Measurements from ENCODE around the gene TENT5C. TPM values are rescaled to one million over a fixed set of nuclear protein-coding genes. Genes with fewer than 3 reads are reported as not detected.

TENT5C gene
- polyA plus RNA-seq, 1 donor (not counting 4 experiments of a cell fraction or from before 2014, with no cell fraction given) = 0.13 TPM

GRCh38 chr1:117583247-117583646 lies 22.6 kb upstream of the TENT5C start:
- no peak overlapping the region for H3K27ac ChIP-seq (ENCODE audit: control insufficient read depth, insufficient read depth, low read length)
- no peaks in the 10 kb centered on the region for H3K9me3 ChIP-seq (ENCODE audit: control insufficient read depth, low read depth, low read length)
- no peaks in the 10 kb centered on the region for H3K9me1 ChIP-seq (ENCODE audit: control insufficient read depth, extremely low read depth, insufficient read depth, low read length)
- no peaks in the 10 kb centered on the region for H3K27me3 ChIP-seq (ENCODE audit: control insufficient read depth, extremely low read depth, insufficient read depth, low read length)
- H3K9ac ChIP-seq (ENCODE audit: control insufficient read depth, extremely low read depth, insufficient read depth, low read length) = no peak overlapping the region
- no peak overlapping the region for H2AFZ ChIP-seq (ENCODE audit: control insufficient read depth, low read length)
- H3K4me2 ChIP-seq (ENCODE audit: control insufficient read depth, extremely low read depth, insufficient read depth, low read depth, low read length) = no peak overlapping the region
- no peaks in the 10 kb centered on the region for H4K20me1 ChIP-seq (ENCODE audit: control insufficient read depth, extremely low read depth, insufficient read depth, low read length)
- DNase-seq (ENCODE audit: low read depth, low spot score) = no peak
- H3K4me3 ChIP-seq (ENCODE audit: control insufficient read depth in 2 of 3, extremely low read depth in 1 of 3, insufficient read depth in 2 of 3, low read depth in 1 of 3, low read length in 3 of 3) = no peak overlapping the region
- TF ChIP-seq EZH2 (IDR thresholded peaks at IDR 0.05; ENCODE audit: low read length) = no peak
- TF ChIP-seq, protein P1, sequence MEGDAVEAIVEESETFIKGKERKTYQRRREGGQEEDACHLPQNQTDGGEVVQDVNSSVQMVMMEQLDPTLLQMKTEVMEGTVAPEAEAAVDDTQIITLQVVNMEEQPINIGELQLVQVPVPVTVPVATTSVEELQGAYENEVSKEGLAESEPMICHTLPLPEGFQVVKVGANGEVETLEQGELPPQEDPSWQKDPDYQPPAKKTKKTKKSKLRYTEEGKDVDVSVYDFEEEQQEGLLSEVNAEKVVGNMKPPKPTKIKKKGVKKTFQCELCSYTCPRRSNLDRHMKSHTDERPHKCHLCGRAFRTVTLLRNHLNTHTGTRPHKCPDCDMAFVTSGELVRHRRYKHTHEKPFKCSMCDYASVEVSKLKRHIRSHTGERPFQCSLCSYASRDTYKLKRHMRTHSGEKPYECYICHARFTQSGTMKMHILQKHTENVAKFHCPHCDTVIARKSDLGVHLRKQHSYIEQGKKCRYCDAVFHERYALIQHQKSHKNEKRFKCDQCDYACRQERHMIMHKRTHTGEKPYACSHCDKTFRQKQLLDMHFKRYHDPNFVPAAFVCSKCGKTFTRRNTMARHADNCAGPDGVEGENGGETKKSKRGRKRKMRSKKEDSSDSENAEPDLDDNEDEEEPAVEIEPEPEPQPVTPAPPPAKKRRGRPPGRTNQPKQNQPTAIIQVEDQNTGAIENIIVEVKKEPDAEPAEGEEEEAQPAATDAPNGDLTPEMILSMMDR (optimal IDR thresholded peaks at IDR 0.05 in 1 of 3, IDR thresholded peaks at IDR 0.05 in 1 of 3, conservative IDR thresholded peaks at IDR 0.05 in 1 of 3; ENCODE audit: extremely low read depth in 1 of 3, insufficient read depth in 2 of 3, low read length in 3 of 3) = no peak
- no peaks in the 10 kb centered on the region for H3K4me1 ChIP-seq (ENCODE audit: control insufficient read depth, extremely low read depth, insufficient read depth, low read length)
- FAIRE-seq = no peak
- dilution Hi-C loops (cut with MboI; ENCODE audit: extremely low pct_ligation_motif_present, low sequenced_read_pairs) = no loop called here
- H3K79me2 ChIP-seq (ENCODE audit: control insufficient read depth, insufficient read depth, low read length) = no peaks in the 10 kb centered on the region
- H3K36me3 ChIP-seq (ENCODE audit: control insufficient read depth in 2 of 2, extremely low read depth in 1 of 2, insufficient read depth in 2 of 2, low read length in 2 of 2) = no peaks in the 10 kb centered on the region

DNA sequence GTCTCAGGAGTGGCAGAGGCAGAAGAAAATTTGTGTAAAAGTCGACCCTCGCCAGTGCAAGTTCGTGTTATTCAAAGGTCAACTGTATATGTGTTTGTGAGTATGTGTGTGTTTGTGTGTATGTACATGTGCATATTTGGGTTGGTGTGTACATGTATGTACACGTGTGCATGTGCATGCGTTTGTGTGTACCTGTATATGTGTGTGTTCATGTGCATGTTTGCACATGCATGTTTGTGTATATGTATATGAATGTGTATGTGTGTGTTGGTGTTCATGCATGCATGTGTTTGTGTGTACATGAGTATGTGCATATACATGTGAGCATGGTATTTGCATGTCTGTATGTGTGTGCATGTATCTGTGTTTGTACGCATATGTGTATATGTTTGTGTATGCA lies 21.7 kb upstream of the TENT5C start:
- TF ChIP-seq, protein P1 (optimal IDR thresholded peaks at IDR 0.05 in 1 of 3, IDR thresholded peaks at IDR 0.05 in 1 of 3, conservative IDR thresholded peaks at IDR 0.05 in 1 of 3; ENCODE audit: extremely low read depth in 1 of 3, insufficient read depth in 2 of 3, low read length in 3 of 3) = no peak
- no peak for TF ChIP-seq EZH2 (IDR thresholded peaks at IDR 0.05; ENCODE audit: low read length)
- Histone ChIP-seq H3K9ac (ENCODE audit: control insufficient read depth, extremely low read depth, insufficient read depth, low read length) (no peak overlapping the region), H3K36me3 (ENCODE audit: control insufficient read depth in 2 of 2, extremely low read depth in 1 of 2, insufficient read depth in 2 of 2, low read length in 2 of 2) (no peaks in the 10 kb centered on the region), H3K4me3 (ENCODE audit: control insufficient read depth in 2 of 3, extremely low read depth in 1 of 3, insufficient read depth in 2 of 3, low read depth in 1 of 3, low read length in 3 of 3) (no peak overlapping the region), H2AFZ (ENCODE audit: control insufficient read depth, low read length) (no peak overlapping the region), H3K27ac (ENCODE audit: control insufficient read depth, insufficient read depth, low read length) (no peak overlapping the region), H3K9me1 (ENCODE audit: control insufficient read depth, extremely low read depth, insufficient read depth, low read length) (no peaks in the 10 kb centered on the region), H4K20me1 (ENCODE audit: control insufficient read depth, extremely low read depth, insufficient read depth, low read length) (no peaks in the 10 kb centered on the region), H3K4me1 (ENCODE audit: control insufficient read depth, extremely low read depth, insufficient read depth, low read length) (no peaks in the 10 kb centered on the region), H3K4me2 (ENCODE audit: control insufficient read depth, extremely low read depth, insufficient read depth, low read depth, low read length) (no peak overlapping the region), H3K79me2 (ENCODE audit: control insufficient read depth, insufficient read depth, low read length) (no peaks in the 10 kb centered on the region), H3K27me3 (ENCODE audit: control insufficient read depth, extremely low read depth, insufficient read depth, low read length) (no peaks in the 10 kb centered on the region), H3K9me3 (ENCODE audit: control insufficient read depth, low read depth, low read length) (no peaks in the 10 kb centered on the region)
- dilution Hi-C loops (cut with MboI; ENCODE audit: extremely low pct_ligation_motif_present, low sequenced_read_pairs) = no loop called here
- no peak for FAIRE-seq
- no peak for DNase-seq (ENCODE audit: low read depth, low spot score)
